NOMO-1 treated with dmso at 0.1 percent for 144 hours (cell line): Measurements from ENCODE around the gene GGTLC1.
"Not testable (repeated sequence)": the region's sequence is repeated elsewhere in the genome, so short reads cannot be mapped to it uniquely, and the experiment has no call there.

Source experiments
- DNase-seq: peaks from one replicate; lab custom pipeline; 2025; ENCODE audit not compliant: unreplicated experiment; lab: John Stamatoyannopoulos, UW

The GGTLC1 gene

GRCh38 chr20:23995291-23995690 is 6.7 kb upstream of the GGTLC1 start:
- not testable (repeated sequence) for DNase-seq

- DNase-seq: not testable (repeated sequence)
Observed at GRCh38 chr20:23994001-23994633, 5.5 kb upstream of the GGTLC1 start.

GRCh38 chr20:23993440-23993839 is 4.9 kb upstream of the GGTLC1 start:
- not testable (repeated sequence) for DNase-seq

- DNase-seq: not testable (repeated sequence)
Observed at GRCh38 chr20:23990296-23990695, 1.7 kb upstream of the GGTLC1 start.

- DNase-seq: not testable (repeated sequence)
Observed at GRCh38 chr20:23988966-23989365, 387 bp upstream of the GGTLC1 start.

- DNase-seq: not testable (repeated sequence)
Observed at GRCh38 chr20:23986716-23987115, 1.9 kb downstream of the GGTLC1 start.

- not testable (repeated sequence) for DNase-seq
Observed at GRCh38 chr20:23986310-23986709, 2.3 kb downstream of the GGTLC1 start.

GRCh38 chr20:23985790-23986225 is 2.8 kb downstream of the GGTLC1 start:
- not testable (repeated sequence) for DNase-seq

GRCh38 chr20:23985066-23985789 is 3.4 kb downstream of the GGTLC1 start:
- DNase-seq: not testable (repeated sequence)

- not testable (repeated sequence) for DNase-seq
Observed at GRCh38 chr20:23984476-23985023, 4.0 kb downstream of the GGTLC1 start.

GRCh38 chr20:23982112-23983018 is 6.2 kb downstream of the GGTLC1 start:
- DNase-seq: not testable (repeated sequence)

- DNase-seq: not testable (repeated sequence)
Observed at GRCh38 chr20:23981526-23981925, 7.1 kb downstream of the GGTLC1 start.

- DNase-seq: not testable (repeated sequence)
Observed at GRCh38 chr20:23981014-23981413, 7.6 kb downstream of the GGTLC1 start.

- DNase-seq: not testable (repeated sequence)
Observed at GRCh38 chr20:23979899-23980811, 8.4 kb downstream of the GGTLC1 start.

GRCh38 chr20:23979380-23979779 is 9.2 kb downstream of the GGTLC1 start:
- DNase-seq: not testable (repeated sequence)

- DNase-seq: not testable (repeated sequence)
Observed at GRCh38 chr20:23978457-23978856, 10.1 kb downstream of the GGTLC1 start.

- DNase-seq: no peak
Observed at GRCh38 chr20:23974966-23975365, 13.6 kb downstream of the GGTLC1 start.

GRCh38 chr20:23971310-23971709 is 17.3 kb downstream of the GGTLC1 start:
- no peak for DNase-seq

- DNase-seq: no peak
Observed at GRCh38 chr20:23970049-23970448, 18.5 kb downstream of the GGTLC1 start.

- DNase-seq: no peak
Observed at GRCh38 chr20:23967616-23967979, 21.0 kb downstream of the GGTLC1 start.
